Sigmoid colon (tissue), 7 donors: ENCODE results near the gene PPIC. TPM values are rescaled to one million over a fixed set of nuclear protein-coding genes. Genes with fewer than 3 reads are reported as not detected.

Source experiments
- DNase-seq: peaks from one replicate; pipeline ENCODE4 v3.0.0-alpha.2; 2019
- H3K27ac ChIP-seq, 4 donors: fragments of 200-600 bp; sonication (generic); one replicate each; pipeline ENCODE4 v1.5.1; 2016 to 2019; ENCODE audit warnings: mild to moderate bottlenecking in 1 of 4
- H3K27me3 ChIP-seq, 3 donors: fragments of 200-600 bp; sonication (generic); one replicate each; pipeline ENCODE4 v1.5.1; 2019; ENCODE audit warnings: mild to moderate bottlenecking in 1 of 3
- H3K36me3 ChIP-seq, 4 donors: fragments of 200-600 bp; sonication (generic); one replicate each; pipeline ENCODE4 v1.5.1; 2016 to 2019
- H3K4me1 ChIP-seq, 4 donors: fragments of 200-600 bp; sonication (generic); one replicate each; pipeline ENCODE4 v1.5.1; 2017 to 2019
- H3K4me3 ChIP-seq, 4 donors: fragments of 200-600 bp; sonication (generic); one replicate each; pipeline ENCODE4 v1.5.1; 2017 to 2019; ENCODE audit warnings: mild to moderate bottlenecking in 2 of 4, moderate library complexity in 1 of 4
- H3K9me3 ChIP-seq, 4 donors: fragments of 200-600 bp in 3 of 4; sonication (generic) in 3 of 4; one replicate each; pipeline versions ENCODE4 v1.5.1 to v1.6.1; 2013 to 2019
- CTCF ChIP-seq, 4 experiments: fragments of 450-650 bp in 3 of 4; fragments of 200-600 bp in 1 of 4; IDR thresholded peaks; one replicate each; pipeline ENCODE4 v1.5.1; 2016 to 2019; ENCODE audit warnings: antibody characterized with exemption in 4 of 4, mild to moderate bottlenecking in 3 of 4, moderate library complexity in 2 of 4
- EP300 ChIP-seq, 4 donors: sonication (generic); formaldehyde crosslinking; IDR thresholded peaks; one replicate each; pipeline ENCODE4 v1.6.1; 2017; ENCODE audit warnings: antibody characterized with exemption in 4 of 4
- POLR2A ChIP-seq, 2 donors: fragments of 450-650 bp; IDR thresholded peaks; one replicate each; pipeline ENCODE4 v1.6.1; 2016; ENCODE audit warnings: antibody characterized with exemption in 2 of 2, mild to moderate bottlenecking in 2 of 2, moderate library complexity in 2 of 2
- POLR2AphosphoS5 ChIP-seq, 4 donors: sonication (generic); formaldehyde crosslinking; IDR thresholded peaks; one replicate each; pipeline ENCODE4 v1.6.1; 2017; ENCODE audit warnings: antibody characterized with exemption in 4 of 4
- WGBS, 2 donors: extraction: QIAGEN DNeasy Blood & Tissue Kit; methylation state at CpG; one replicate each; pipeline ENCODE4 v1.1.7; 2013; 5-methylcytosine and 5-hydroxymethylcytosine counted together
- intact Hi-C: fragments of 100-400 bp; cut with DNase I; formaldehyde crosslinking; loops from one replicate; pipeline ENCODE4 v1.15.1; 2023
- polyA plus RNA-seq, 3 donors: library from polyadenylated mRNA; stranded (reverse); fragments of 200-250 nt; gene quantifications; one replicate each; pipeline ENCODE4 v1.2.3, GENCODE V29; 2013
- total RNA-seq, 4 donors: library from RNA; depleted of rRNA; stranded (reverse); fragments of >200 nt; gene quantifications; one replicate each; pipeline ENCODE4 v1.1.0, GENCODE V29; 2016
- donor health status: healthy with polysubstance abuse.
- donor health status: Bipolar disorder and iron deficiency.
- donor health status: healthy.

The PPIC gene
- total and polyA plus RNA-seq, 7 donors, result 21.6 to 79.2 (median 42.7) TPM

DNA sequence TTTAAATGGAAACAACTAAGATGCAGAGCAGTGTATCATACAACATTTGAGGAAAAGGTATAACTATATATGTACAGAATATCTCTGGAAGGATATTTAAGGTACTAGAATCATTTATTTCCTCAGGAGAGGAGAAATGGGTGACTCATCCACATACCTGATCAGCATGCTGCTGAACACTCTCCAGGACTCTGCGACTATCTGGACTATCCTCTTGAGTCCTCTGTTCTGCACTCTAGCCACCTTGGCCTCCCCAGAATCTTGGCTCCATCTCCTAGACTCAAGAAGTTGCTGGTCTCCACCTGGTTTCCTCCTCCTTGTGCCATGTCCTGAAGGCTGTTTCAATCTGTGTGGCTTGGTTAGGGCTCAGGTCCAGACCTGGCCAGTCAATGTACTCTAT is 43.7 kb upstream of the PPIC start:
- intact Hi-C loops, result loop anchor here (10.0 kb wide), 1 partner anchor 305 kb away; the partner anchor contains the start of gene SNX2
- no peaks in the 10 kb centered on the region for H3K27me3 ChIP-seq
- WGBS, 2 donors, result 70 to 88% methylated on average over 1 of the region's 1 CpG
- H3K4me1 ChIP-seq, result peaks cover 0 to 4% (median 2%) of the 10 kb centered on the region in 4 donors
- no peak overlapping the region for H3K4me3 ChIP-seq
- no peaks in the 10 kb centered on the region for H3K36me3 ChIP-seq
- no peak for TF ChIP-seq CTCF (IDR thresholded peaks at IDR 0.05)
- no peak for TF ChIP-seq POLR2A (IDR thresholded peaks at IDR 0.05)
- TF ChIP-seq POLR2AphosphoS5 (IDR thresholded peaks at IDR 0.05), result no peak
- TF ChIP-seq EP300 (IDR thresholded peaks at IDR 0.05), result no peak
- no peaks in the 10 kb centered on the region for H3K9me3 ChIP-seq
- H3K27ac ChIP-seq, result no peak overlapping the region
- DNase-seq, result no peak

- Histone ChIP-seq H3K27me3 (no peaks in the 10 kb centered on the region), H3K4me1 (peaks cover 0 to 7% (median 2%) of the 10 kb centered on the region in 4 donors), H3K36me3 (no peaks in the 10 kb centered on the region), H3K4me3 (no peak overlapping the region), H3K9me3 (no peaks in the 10 kb centered on the region), H3K27ac (no peak overlapping the region)
- TF ChIP-seq POLR2A (IDR thresholded peaks at IDR 0.05) (no peak), POLR2AphosphoS5 (IDR thresholded peaks at IDR 0.05) (no peak), CTCF (IDR thresholded peaks at IDR 0.05) (no peak), EP300 (IDR thresholded peaks at IDR 0.05) (no peak)
- 89 to 91% methylated on average over 5 of the region's 5 CpGs for WGBS, 2 donors
- no peak for DNase-seq
- intact Hi-C loops, result no loop called here
Observed at GRCh38 chr5:123075521-123076163, 39.1 kb upstream of the PPIC start.

DNA sequence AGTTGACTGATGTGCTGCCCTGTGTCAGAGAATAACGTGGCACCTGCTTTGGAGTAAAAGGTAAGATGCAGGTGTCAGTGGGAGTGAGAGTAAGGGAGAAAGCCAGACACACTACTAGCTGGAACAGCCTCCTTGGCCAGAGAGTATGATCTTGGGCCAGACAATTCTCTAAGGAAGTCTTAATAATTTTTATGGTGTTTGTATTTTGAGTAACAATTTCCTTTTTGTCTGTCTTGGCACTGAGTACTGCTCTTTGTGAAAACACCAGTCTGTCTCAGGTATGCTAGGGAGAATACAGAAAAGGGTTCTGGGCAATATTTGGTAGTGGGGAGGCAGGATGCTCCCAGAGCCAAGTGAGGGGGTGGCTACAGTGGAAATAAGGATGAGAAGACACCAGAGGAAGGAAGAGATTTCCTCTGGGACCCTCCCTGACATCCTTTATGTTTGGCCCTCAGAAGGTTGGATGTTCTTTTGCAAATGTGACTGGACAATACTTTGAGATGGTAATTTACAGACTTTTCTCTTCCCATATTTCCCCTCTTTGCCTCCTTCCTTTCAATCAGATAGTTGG is 31.9 kb upstream of the PPIC start:
- no peak overlapping the region for H3K27ac ChIP-seq
- no peaks in the 10 kb centered on the region for H3K4me1 ChIP-seq
- no peaks in the 10 kb centered on the region for H3K9me3 ChIP-seq
- DNase-seq, result no peak
- H3K4me3 ChIP-seq, result no peak overlapping the region
- no peaks in the 10 kb centered on the region for H3K27me3 ChIP-seq
- TF ChIP-seq POLR2AphosphoS5 (IDR thresholded peaks at IDR 0.05) (no peak), POLR2A (IDR thresholded peaks at IDR 0.05) (no peak), EP300 (IDR thresholded peaks at IDR 0.05) (no peak), CTCF (IDR thresholded peaks at IDR 0.05) (no peak)
- 32 to 60% methylated on average over 1 of the region's 1 CpG for WGBS, 2 donors
- intact Hi-C loops, result no loop called here
- no peaks in the 10 kb centered on the region for H3K36me3 ChIP-seq

DNA sequence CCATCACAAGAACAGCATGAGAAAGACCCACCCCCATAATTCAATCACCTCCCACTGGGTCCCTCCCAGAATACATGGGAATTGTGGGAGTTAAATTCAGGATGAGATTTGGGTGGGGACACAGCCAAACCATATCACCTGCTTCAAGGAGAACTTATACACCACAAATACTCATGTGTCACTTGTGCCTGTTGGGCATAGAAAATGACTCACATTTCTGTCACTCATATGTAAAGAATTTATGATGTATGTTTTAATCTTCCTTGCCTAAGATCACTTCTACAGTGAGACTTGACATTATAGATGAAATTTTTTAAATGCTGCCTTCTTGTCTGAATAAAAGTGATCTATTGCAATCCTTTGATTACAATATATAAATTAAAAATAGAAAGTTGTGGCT is 29.5 kb upstream of the PPIC start:
- TF ChIP-seq CTCF (IDR thresholded peaks at IDR 0.05) (no peak), POLR2A (IDR thresholded peaks at IDR 0.05) (no peak), POLR2AphosphoS5 (IDR thresholded peaks at IDR 0.05) (no peak), EP300 (IDR thresholded peaks at IDR 0.05) (no peak)
- intact Hi-C loops, result no loop called here

More for the DNA sequence above, 29.5 kb upstream of the PPIC start:
- H3K27ac ChIP-seq, result no peak overlapping the region
- no peaks in the 10 kb centered on the region for H3K4me1 ChIP-seq
- no peak for DNase-seq
- peaks cover 0 to 2% (median 0%) of the 10 kb centered on the region in 4 donors for H3K9me3 ChIP-seq
- H3K36me3 ChIP-seq, result no peaks in the 10 kb centered on the region
- no peaks in the 10 kb centered on the region for H3K27me3 ChIP-seq
- H3K4me3 ChIP-seq, result no peak overlapping the region
